Measurements from ENCODE around the gene DPH2.
A peak's percentile ranks its signal among the peaks of the same experiment; 100 is the strongest.

Gene DPH2

DNA sequence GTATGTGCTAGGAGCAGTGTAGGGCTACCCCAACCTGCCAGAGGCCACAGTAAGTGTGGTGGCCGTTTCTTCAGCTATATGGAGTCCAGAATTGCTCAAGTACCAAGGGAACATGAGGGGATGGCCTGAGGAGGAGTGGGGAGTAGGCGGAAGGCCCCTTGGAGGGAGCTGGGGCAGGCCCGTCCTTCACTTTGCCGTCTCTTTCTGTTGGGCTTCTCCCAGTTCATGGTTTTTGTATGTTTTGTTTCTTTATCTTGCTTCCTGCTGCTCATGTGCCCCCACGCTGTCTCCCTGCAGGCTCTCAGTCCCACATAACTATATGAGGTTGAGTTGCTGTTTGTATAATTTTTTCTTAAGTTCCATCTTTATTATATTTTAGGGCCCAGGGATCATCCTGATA lies 5.9 kb upstream of the DPH2 start:
- Histone ChIP-seq H3K4me1 (ENCODE audit: control insufficient read depth in 1 of 2, insufficient read depth in 2 of 2, low read length in 2 of 2) (no peaks in the 10 kb centered on the region), H3K9ac (ENCODE audit: low read depth in 1 of 2, low read length in 2 of 2) (no peak overlapping the region), H3K4me3 (ENCODE audit: low read depth in 1 of 2, low read length in 2 of 2) (no peak overlapping the region), H3K36me3 (ENCODE audit: control insufficient read depth in 1 of 2, insufficient read depth in 2 of 2, low read length in 2 of 2) (peaks cover 22 to 49% of the 10 kb centered on the region in 2 donors), H3K27ac (ENCODE audit: low read depth, low read length) (no peak overlapping the region), H3K27me3 (ENCODE audit: control insufficient read depth in 1 of 2, insufficient read depth in 2 of 2, low read length in 2 of 2) (no peaks in the 10 kb centered on the region), H3K9me3 (ENCODE audit: control insufficient read depth in 1 of 2, low read length in 2 of 2) (no peaks in the 10 kb centered on the region)

DNA sequence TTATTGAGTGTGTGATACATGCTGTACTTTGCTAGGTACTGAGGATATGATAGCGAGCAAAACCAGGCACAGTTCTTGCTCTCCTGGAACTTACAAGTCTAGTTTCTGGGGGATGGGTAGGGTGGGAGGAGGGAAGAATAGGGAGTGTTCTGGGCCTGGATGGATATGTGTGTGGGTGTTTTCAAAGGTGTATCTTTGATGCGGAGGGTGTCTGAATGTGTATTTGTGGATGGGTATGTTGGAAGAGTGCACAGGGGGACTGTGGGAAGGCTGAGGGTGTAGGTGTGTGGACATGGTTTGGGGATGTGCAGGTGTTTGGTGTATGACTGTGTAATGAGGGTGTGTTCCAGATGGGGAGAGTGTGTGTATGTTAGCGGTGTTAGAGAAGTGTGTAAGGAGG lies 4.5 kb upstream of the DPH2 start:
- H3K27me3 ChIP-seq (ENCODE audit: control insufficient read depth in 1 of 2, insufficient read depth in 2 of 2, low read length in 2 of 2): no peaks in the 10 kb centered on the region
- H3K27ac ChIP-seq (ENCODE audit: low read depth, low read length): no peak overlapping the region

DNA sequence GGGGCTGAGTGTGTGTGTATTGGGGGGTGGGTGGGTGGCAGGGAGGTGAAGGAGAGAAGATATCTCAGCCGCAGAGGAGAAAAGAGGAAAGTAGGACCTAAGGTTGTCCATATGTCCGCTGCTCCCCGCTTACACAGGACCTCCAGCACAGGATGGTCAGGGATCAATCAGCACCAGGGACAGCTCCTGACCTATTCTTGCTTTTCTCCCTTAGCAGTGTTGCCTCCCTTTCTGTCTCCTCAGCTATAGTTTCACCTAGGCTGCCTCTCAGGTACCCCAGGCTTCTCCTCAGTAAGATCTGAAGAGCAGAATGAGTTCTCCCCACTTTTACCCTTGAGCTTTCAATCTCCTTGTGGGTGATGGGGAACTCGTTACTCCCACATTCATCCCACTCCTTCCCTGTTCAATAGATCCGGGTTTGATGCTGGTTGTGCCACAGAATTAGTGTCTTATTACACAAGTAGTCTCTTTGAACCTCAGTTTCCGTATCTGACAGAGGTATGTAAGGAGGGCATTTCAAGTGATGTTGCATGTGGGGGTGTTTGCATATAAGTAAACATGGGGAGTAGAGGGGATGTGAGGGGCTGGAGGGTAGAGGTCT lies 1.4 kb upstream of the DPH2 start:
- Histone ChIP-seq H3K27me3 (ENCODE audit: control insufficient read depth in 1 of 2, insufficient read depth in 2 of 2, low read length in 2 of 2) (no peaks in the 10 kb centered on the region), H3K27ac (ENCODE audit: low read depth, low read length) (no peak overlapping the region), H3K9ac (ENCODE audit: low read depth in 1 of 2, low read length in 2 of 2) (no peak overlapping the region), H3K4me3 (ENCODE audit: low read depth in 1 of 2, low read length in 2 of 2) (no peak overlapping the region), H3K36me3 (ENCODE audit: control insufficient read depth in 1 of 2, insufficient read depth in 2 of 2, low read length in 2 of 2) (peaks cover 8 to 33% of the 10 kb centered on the region in 2 donors), H3K4me1 (ENCODE audit: control insufficient read depth in 1 of 2, insufficient read depth in 2 of 2, low read length in 2 of 2) (peaks cover 10 to 19% of the 10 kb centered on the region in 2 donors), H3K9me3 (ENCODE audit: control insufficient read depth in 1 of 2, low read length in 2 of 2) (no peaks in the 10 kb centered on the region)

More for the DNA sequence above, 4.5 kb upstream of the DPH2 start:
- Histone ChIP-seq H3K9me3 (ENCODE audit: control insufficient read depth in 1 of 2, low read length in 2 of 2) (no peaks in the 10 kb centered on the region), H3K36me3 (ENCODE audit: control insufficient read depth in 1 of 2, insufficient read depth in 2 of 2, low read length in 2 of 2) (peaks cover 15 to 37% of the 10 kb centered on the region in 2 donors), H3K4me1 (ENCODE audit: control insufficient read depth in 1 of 2, insufficient read depth in 2 of 2, low read length in 2 of 2) (peaks cover 2 to 7% of the 10 kb centered on the region in 2 donors), H3K9ac (ENCODE audit: low read depth in 1 of 2, low read length in 2 of 2) (no peak overlapping the region), H3K4me3 (ENCODE audit: low read depth in 1 of 2, low read length in 2 of 2) (no peak overlapping the region)

DNA sequence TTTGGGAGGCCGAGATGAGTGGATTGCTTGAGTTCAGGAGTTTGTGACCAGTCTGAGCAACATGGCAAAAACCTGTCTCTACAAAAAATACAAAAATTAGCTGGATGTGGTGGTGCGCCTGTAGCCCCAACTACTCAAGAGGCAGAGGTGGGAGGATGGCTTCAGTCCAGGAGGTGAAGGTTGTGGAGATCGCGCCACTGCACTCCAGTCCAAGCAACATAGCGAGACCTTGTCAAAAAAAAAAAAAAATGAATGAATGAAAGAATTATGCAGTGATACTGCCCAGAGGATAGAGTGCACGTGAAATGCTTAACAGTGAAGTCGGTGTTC lies 429 bp upstream of the DPH2 start:
- Histone ChIP-seq H3K27ac (ENCODE audit: low read depth, low read length) (no peak overlapping the region), H3K9me3 (ENCODE audit: control insufficient read depth in 1 of 2, low read length in 2 of 2) (no peaks in the 10 kb centered on the region), H3K4me3 (ENCODE audit: low read depth in 1 of 2, low read length in 2 of 2) (peak overlapping the region; percentile 96 to 99), H3K9ac (ENCODE audit: low read depth in 1 of 2, low read length in 2 of 2) (no peak overlapping the region), H3K27me3 (ENCODE audit: control insufficient read depth in 1 of 2, insufficient read depth in 2 of 2, low read length in 2 of 2) (no peaks in the 10 kb centered on the region), H3K4me1 (ENCODE audit: control insufficient read depth in 1 of 2, insufficient read depth in 2 of 2, low read length in 2 of 2) (peaks cover 18 to 27% of the 10 kb centered on the region in 2 donors), H3K36me3 (ENCODE audit: control insufficient read depth in 1 of 2, insufficient read depth in 2 of 2, low read length in 2 of 2) (peaks cover 8 to 28% of the 10 kb centered on the region in 2 donors)

DNA sequence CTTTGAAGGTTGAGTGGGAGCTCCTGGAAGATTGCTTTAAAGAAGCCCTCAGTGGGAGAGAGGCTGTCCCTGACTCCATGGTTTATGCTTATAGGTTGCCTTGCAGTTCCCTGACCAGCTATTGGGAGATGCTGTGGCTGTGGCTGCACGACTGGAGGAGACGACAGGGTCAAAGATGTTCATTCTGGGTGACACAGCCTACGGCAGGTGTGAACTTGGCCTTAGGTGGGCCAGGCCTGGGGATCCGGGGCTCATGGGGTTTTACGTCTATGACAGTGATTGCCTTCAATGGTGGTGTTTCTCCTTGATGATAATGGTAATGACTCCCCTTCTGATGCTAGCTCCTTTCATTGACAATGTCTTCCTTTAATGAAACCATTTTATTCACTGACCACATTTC lies 692 bp downstream of the DPH2 start:
- Histone ChIP-seq H3K9ac (ENCODE audit: low read depth in 1 of 2, low read length in 2 of 2) (peak overlapping the region; percentile 51 to 79), H3K27me3 (ENCODE audit: control insufficient read depth in 1 of 2, insufficient read depth in 2 of 2, low read length in 2 of 2) (no peaks in the 10 kb centered on the region), H3K4me1 (ENCODE audit: control insufficient read depth in 1 of 2, insufficient read depth in 2 of 2, low read length in 2 of 2) (peaks cover 18 to 29% of the 10 kb centered on the region in 2 donors), H3K27ac (ENCODE audit: low read depth, low read length) (no peak overlapping the region), H3K9me3 (ENCODE audit: control insufficient read depth in 1 of 2, low read length in 2 of 2) (no peaks in the 10 kb centered on the region), H3K36me3 (ENCODE audit: control insufficient read depth in 1 of 2, insufficient read depth in 2 of 2, low read length in 2 of 2) (peaks cover 4 to 21% of the 10 kb centered on the region in 2 donors), H3K4me3 (ENCODE audit: low read depth in 1 of 2, low read length in 2 of 2) (peak overlapping the region; percentile 96 to 99)

DNA sequence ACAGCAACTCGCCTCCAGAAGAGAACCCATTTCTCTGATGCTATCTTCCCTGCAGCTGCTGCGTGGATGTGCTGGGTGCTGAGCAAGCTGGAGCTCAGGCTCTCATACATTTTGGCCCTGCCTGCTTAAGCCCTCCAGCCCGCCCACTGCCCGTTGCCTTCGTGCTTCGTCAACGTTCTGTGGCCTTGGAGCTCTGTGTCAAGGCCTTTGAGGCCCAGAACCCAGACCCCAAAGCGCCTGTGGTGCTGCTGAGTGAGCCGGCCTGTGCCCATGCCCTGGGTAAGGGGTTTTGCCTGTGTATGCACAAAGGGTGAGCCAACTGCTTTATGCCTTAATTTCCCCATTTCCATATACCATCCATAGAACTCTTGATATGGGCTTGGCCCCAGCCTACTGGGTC lies 1.1 kb downstream of the DPH2 start:
- H3K27me3 ChIP-seq (ENCODE audit: control insufficient read depth in 1 of 2, insufficient read depth in 2 of 2, low read length in 2 of 2): no peaks in the 10 kb centered on the region
- H3K4me3 ChIP-seq (ENCODE audit: low read depth in 1 of 2, low read length in 2 of 2): peak overlapping the region; percentile 96 to 99
- H3K9ac ChIP-seq (ENCODE audit: low read depth in 1 of 2, low read length in 2 of 2): peak overlapping the region in 1 of 2 donors; percentile 79
- no peak overlapping the region for H3K27ac ChIP-seq (ENCODE audit: low read depth, low read length)
- H3K4me1 ChIP-seq (ENCODE audit: control insufficient read depth in 1 of 2, insufficient read depth in 2 of 2, low read length in 2 of 2): peaks cover 22 to 33% of the 10 kb centered on the region in 2 donors
- H3K9me3 ChIP-seq (ENCODE audit: control insufficient read depth in 1 of 2, low read length in 2 of 2): no peaks in the 10 kb centered on the region
- H3K36me3 ChIP-seq (ENCODE audit: control insufficient read depth in 1 of 2, insufficient read depth in 2 of 2, low read length in 2 of 2): peaks cover 4 to 21% of the 10 kb centered on the region in 2 donors

DNA sequence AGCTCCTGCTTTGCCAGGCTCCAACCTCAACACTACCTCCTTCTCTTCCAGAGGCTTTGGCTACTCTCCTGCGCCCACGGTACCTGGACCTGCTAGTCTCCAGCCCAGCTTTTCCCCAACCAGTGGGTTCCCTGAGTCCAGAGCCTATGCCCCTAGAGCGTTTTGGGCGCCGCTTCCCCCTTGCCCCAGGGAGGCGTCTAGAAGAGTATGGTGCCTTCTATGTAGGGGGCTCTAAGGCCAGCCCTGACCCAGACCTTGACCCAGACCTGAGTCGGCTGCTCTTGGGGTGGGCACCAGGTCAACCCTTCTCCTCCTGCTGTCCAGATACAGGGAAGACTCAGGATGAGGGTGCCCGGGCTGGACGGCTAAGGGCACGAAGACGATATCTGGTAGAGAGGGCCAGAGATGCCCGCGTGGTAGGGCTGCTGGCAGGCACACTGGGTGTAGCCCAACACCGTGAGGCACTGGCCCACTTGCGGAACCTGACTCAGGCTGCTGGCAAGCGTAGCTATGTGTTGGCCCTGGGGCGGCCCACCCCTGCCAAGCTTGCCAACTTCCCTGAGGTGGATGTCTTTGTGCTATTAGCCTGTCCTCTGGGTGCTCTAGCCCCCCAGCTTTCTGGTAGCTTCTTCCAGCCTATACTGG lies 1.6 kb downstream of the DPH2 start:
- Histone ChIP-seq H3K9me3 (ENCODE audit: control insufficient read depth in 1 of 2, low read length in 2 of 2) (no peaks in the 10 kb centered on the region), H3K27ac (ENCODE audit: low read depth, low read length) (no peak overlapping the region), H3K9ac (ENCODE audit: low read depth in 1 of 2, low read length in 2 of 2) (no peak overlapping the region), H3K4me1 (ENCODE audit: control insufficient read depth in 1 of 2, insufficient read depth in 2 of 2, low read length in 2 of 2) (peaks cover 27 to 39% of the 10 kb centered on the region in 2 donors), H3K36me3 (ENCODE audit: control insufficient read depth in 1 of 2, insufficient read depth in 2 of 2, low read length in 2 of 2) (peaks cover 7 to 19% of the 10 kb centered on the region in 2 donors), H3K4me3 (ENCODE audit: low read depth in 1 of 2, low read length in 2 of 2) (no peak overlapping the region), H3K27me3 (ENCODE audit: control insufficient read depth in 1 of 2, insufficient read depth in 2 of 2, low read length in 2 of 2) (no peaks in the 10 kb centered on the region)

DNA sequence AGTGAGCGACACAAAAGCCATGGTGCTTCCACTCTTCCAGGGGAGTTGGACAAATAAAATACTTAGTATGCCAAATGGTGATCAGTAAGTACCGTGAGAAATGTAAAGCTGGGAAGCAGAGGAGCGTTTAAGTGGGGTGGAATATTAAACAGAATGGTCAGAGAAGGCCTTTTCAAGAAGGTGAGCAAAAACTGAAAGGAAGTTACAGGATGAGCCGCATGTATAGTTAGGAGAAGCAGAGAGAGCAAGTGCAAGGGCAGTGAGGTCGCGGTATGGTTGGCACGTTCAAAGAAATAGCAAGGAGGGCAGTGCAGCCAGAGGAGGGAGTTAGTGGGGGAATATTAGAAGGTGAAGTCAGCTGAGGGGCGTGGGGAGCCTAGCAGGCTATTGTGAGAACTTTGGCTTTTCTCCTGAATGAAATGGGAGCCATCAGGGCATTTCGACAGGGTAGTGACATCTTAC lies 4.2 kb downstream of the DPH2 start:
- H3K27me3 ChIP-seq (ENCODE audit: control insufficient read depth in 1 of 2, insufficient read depth in 2 of 2, low read length in 2 of 2): no peaks in the 10 kb centered on the region
- peaks cover 49 to 62% of the 10 kb centered on the region in 2 donors for H3K4me1 ChIP-seq (ENCODE audit: control insufficient read depth in 1 of 2, insufficient read depth in 2 of 2, low read length in 2 of 2)
- no peaks in the 10 kb centered on the region for H3K9me3 ChIP-seq (ENCODE audit: control insufficient read depth in 1 of 2, low read length in 2 of 2)
- peak overlapping the region; percentile 82 to 93 for H3K4me3 ChIP-seq (ENCODE audit: low read depth in 1 of 2, low read length in 2 of 2)
- H3K36me3 ChIP-seq (ENCODE audit: control insufficient read depth in 1 of 2, insufficient read depth in 2 of 2, low read length in 2 of 2): peaks cover 19 to 29% of the 10 kb centered on the region in 2 donors
- peak overlapping the region; percentile 87 to 99 for H3K9ac ChIP-seq (ENCODE audit: low read depth in 1 of 2, low read length in 2 of 2)
- peak overlapping the region; percentile 89 for H3K27ac ChIP-seq (ENCODE audit: low read depth, low read length)

DNA sequence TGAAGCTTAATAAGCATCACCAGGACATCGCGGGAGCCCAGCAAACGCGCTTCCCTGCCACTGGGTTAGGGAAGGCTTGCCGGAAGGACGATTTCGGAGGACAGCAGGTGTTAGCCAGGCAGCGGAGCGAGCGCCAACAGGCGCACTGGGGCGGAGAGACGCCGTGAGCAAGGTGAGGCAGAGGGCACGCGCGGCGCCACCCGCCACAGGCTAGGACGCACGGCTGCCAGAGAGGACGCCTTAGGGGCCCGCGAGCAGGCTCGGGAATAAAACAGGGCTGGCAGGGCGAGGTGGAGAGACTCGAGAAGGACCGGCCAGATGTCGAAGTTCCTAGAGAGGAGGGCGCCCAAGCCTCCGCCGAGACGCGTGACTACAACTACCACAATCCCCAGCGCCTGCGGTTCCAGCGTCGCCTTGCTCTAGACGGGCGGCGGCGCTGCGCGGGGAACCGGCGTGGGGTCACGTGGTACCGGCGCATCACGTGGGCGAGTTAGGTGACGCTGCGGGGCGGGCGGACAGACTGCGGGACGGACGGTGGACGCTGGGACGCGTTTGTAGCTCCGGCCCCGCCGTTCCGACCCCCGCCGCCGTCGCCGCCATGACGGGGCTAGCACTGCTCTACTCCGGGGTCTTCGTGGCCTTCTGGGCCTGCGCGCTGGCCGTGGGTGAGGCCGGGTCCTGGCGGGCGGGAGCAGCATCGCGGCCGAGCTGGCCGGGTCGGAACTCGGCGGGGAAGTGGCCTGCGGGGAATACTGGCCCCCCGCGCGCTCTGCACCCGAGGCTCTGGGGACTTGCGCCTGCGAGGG lies 4.8 kb downstream of the DPH2 start, which contains the start of gene ATP6V0B:
TSS of gene ATP6V0B (plus strand) at position 518 of the 806 bp plus-strand sequence. CDS start at position 599, 81 bp downstream.
- Histone ChIP-seq H3K4me1 (ENCODE audit: control insufficient read depth in 1 of 2, insufficient read depth in 2 of 2, low read length in 2 of 2) (peaks cover 49 to 59% of the 10 kb centered on the region in 2 donors), H3K36me3 (ENCODE audit: control insufficient read depth in 1 of 2, insufficient read depth in 2 of 2, low read length in 2 of 2) (peaks cover 19 to 29% of the 10 kb centered on the region in 2 donors), H3K27ac (ENCODE audit: low read depth, low read length) (peak within 1 kb of the TSS; percentile 89), H3K27me3 (ENCODE audit: control insufficient read depth in 1 of 2, insufficient read depth in 2 of 2, low read length in 2 of 2) (no peaks in the 10 kb centered on the region), H3K9me3 (ENCODE audit: control insufficient read depth in 1 of 2, low read length in 2 of 2) (no peaks in the 10 kb centered on the region), H3K9ac (ENCODE audit: low read depth in 1 of 2, low read length in 2 of 2) (peak within 1 kb of the TSS; percentile 87 to 99), H3K4me3 (ENCODE audit: low read depth in 1 of 2, low read length in 2 of 2) (peak within 1 kb of the TSS; percentile 82 to 93)

All from duodenal mucosa (tissue), 2 donors.